IMR-90 (cell line): ENCODE measurements around the gene LTBP1. TPM values are rescaled to one million over a fixed set of nuclear protein-coding genes. Genes with fewer than 3 reads are reported as not detected.

Source experiments
- ATAC-seq: fragments of 200-7000 bp; cut with Tn5 transposase; 2 replicates; pipeline ENCODE4 v1.9.1; 2020; ENCODE audit warnings: low read depth, mild to moderate bottlenecking, moderate library complexity
- BruUV-seq: library from RNA; stranded (reverse); fragments of 400-500 nt; replicated peaks from 2 replicates; lab custom pipeline; 2021; lab: Mats Ljungman, UMichigan
- CTCF ChIA-PET: fragments of 300-600 bp; formaldehyde crosslinking; extraction: SDS; loops from one replicate; lab custom pipeline; 2021; ENCODE audit warnings: antibody characterized with exemption; lab: Yijun Ruan, JAX
- POLR2A ChIA-PET: fragments of 300-600 bp; sonication (Branson Sonifier 250); formaldehyde crosslinking; loops from one replicate; lab custom pipeline; 2022; ENCODE audit warnings: antibody characterized with exemption; ENCODE audit not compliant: unreplicated experiment; lab: Charles Lee
- DNase-seq: peaks from one replicate; pipeline ENCODE4 v3.0.0; 2013
- H2AFZ ChIP-seq: replicated peaks from 2 replicates; pipeline ENCODE3; 2013; ENCODE audit warnings: low read length, mild to moderate bottlenecking; ENCODE audit not compliant: poor library complexity
- H2AK5ac ChIP-seq: 2 replicates; pipeline ENCODE4 v1.6.1; 2013; ENCODE audit warnings: low read depth, low read length, inconsistent platforms
- H2AK9ac ChIP-seq: replicated peaks from 2 replicates; pipeline ENCODE3; 2013; ENCODE audit warnings: mild to moderate bottlenecking, low read depth, low read length, moderate library complexity; ENCODE audit not compliant: poor library complexity
- H2BK120ac ChIP-seq: 2 replicates; pipeline ENCODE4 v1.6.1; 2013; ENCODE audit warnings: low read depth, low read length, inconsistent platforms
- H2BK15ac ChIP-seq: 3 replicates; pipeline ENCODE4 v1.6.1; 2013; ENCODE audit warnings: low read depth, low read length, inconsistent platforms
- H2BK20ac ChIP-seq: 2 replicates; pipeline ENCODE4 v1.6.1; 2013; ENCODE audit warnings: low read depth, mild to moderate bottlenecking, inconsistent platforms, low read length, moderate library complexity
- H2BK5ac ChIP-seq: 2 replicates; pipeline ENCODE4 v1.6.1; 2013; ENCODE audit warnings: mild to moderate bottlenecking, low read depth, low read length, inconsistent platforms; ENCODE audit not compliant: poor library complexity, severe bottlenecking
- H3K14ac ChIP-seq: replicated peaks from 2 replicates; pipeline ENCODE4 v1.6.1; 2013; ENCODE audit warnings: low read depth, low read length, inconsistent platforms
- H3K18ac ChIP-seq: 2 replicates; pipeline ENCODE4 v1.6.1; 2013; ENCODE audit warnings: low read depth, low read length, control low read depth
- H3K23ac ChIP-seq: 2 replicates; pipeline ENCODE4 v1.6.1; 2013; ENCODE audit warnings: low read depth, low read length, inconsistent platforms
- H3K27ac ChIP-seq: 2 replicates; pipeline ENCODE4 v1.5.1; 2013; ENCODE audit warnings: mild to moderate bottlenecking, control low read depth, low read length; ENCODE audit not compliant: insufficient read depth
- H3K27me3 ChIP-seq: 2 replicates; pipeline ENCODE4 v1.6.1; 2013; ENCODE audit warnings: low read length; ENCODE audit not compliant: control insufficient read depth, insufficient read depth
- H3K36me3 ChIP-seq: 2 replicates; pipeline ENCODE4 v1.6.1; 2013; ENCODE audit warnings: low read length, mixed read lengths; ENCODE audit not compliant: control insufficient read depth, insufficient read depth
- H3K4ac ChIP-seq: 2 replicates; pipeline ENCODE4 v1.6.1; 2013; ENCODE audit warnings: low read depth, low read length, inconsistent platforms
- H3K4me1 ChIP-seq: 2 replicates; pipeline ENCODE4 v1.6.1; 2013; ENCODE audit warnings: low read length, mixed read lengths; ENCODE audit not compliant: control insufficient read depth, insufficient read depth
- H3K4me2 ChIP-seq: 2 replicates; pipeline ENCODE4 v1.6.1; 2013; ENCODE audit warnings: low read depth, mild to moderate bottlenecking, control low read depth, low read length, moderate library complexity
- H3K4me3 ChIP-seq: 2 replicates; pipeline ENCODE4 v1.5.1; 2013; ENCODE audit warnings: low read depth, mild to moderate bottlenecking, control low read depth, low read length, moderate library complexity; ENCODE audit not compliant: insufficient read depth
- H3K56ac ChIP-seq: 2 replicates; pipeline ENCODE4 v1.6.1; 2013; ENCODE audit warnings: low read length, inconsistent platforms; ENCODE audit not compliant: insufficient read depth; ENCODE audit errors: extremely low read depth
- H3K79me1 ChIP-seq, 2 experiments: 2 replicates each; pipeline ENCODE4 v1.6.1; 2013; ENCODE audit warnings: low read length in 2 of 2, inconsistent platforms in 1 of 2, low read depth in 1 of 2
- H3K9ac ChIP-seq: 2 replicates; pipeline ENCODE4 v1.6.1; 2013; ENCODE audit warnings: low read depth, low read length, control low read depth
- H3K9me1 ChIP-seq: 2 replicates; pipeline ENCODE4 v1.6.1; 2013; ENCODE audit warnings: low read length, inconsistent platforms; ENCODE audit not compliant: insufficient read depth
- H3K9me3 ChIP-seq: 2 replicates; pipeline ENCODE4 v1.6.1; 2013; ENCODE audit warnings: low read length; ENCODE audit not compliant: control insufficient read depth, insufficient read depth
- H4K20me1 ChIP-seq: 2 replicates; pipeline ENCODE4 v1.6.1; 2013; ENCODE audit warnings: low read length, inconsistent platforms; ENCODE audit not compliant: insufficient read depth
- H4K5ac ChIP-seq: 2 replicates; pipeline ENCODE4 v1.6.1; 2013; ENCODE audit warnings: mild to moderate bottlenecking, low read depth, low read length, control low read depth
- H4K8ac ChIP-seq, 2 experiments: 2 replicates each; pipeline ENCODE4 v1.6.1; 2013; ENCODE audit warnings: low read depth in 2 of 2, low read length in 2 of 2, control low read depth in 1 of 2, inconsistent platforms in 1 of 2
- H4K91ac ChIP-seq: 2 replicates; pipeline ENCODE4 v1.6.1; 2013; ENCODE audit warnings: low read depth, low read length, inconsistent platforms; ENCODE audit not compliant: insufficient read depth
- BHLHE40 ChIP-seq: fragments of 150-350 bp; IDR thresholded peaks from 2 replicates; pipeline ENCODE4 v1.6.1; 2016; ENCODE audit warnings: mild to moderate bottlenecking, low read depth, low read length
- CEBPB ChIP-seq: IDR thresholded peaks from 2 replicates; pipeline ENCODE4 v1.6.1; 2012; ENCODE audit warnings: low read depth, low read length, improper control_type of control experiment
- CHD1 ChIP-seq: IDR thresholded peaks from 2 replicates; pipeline ENCODE4 v1.6.1; 2012; ENCODE audit warnings: low read depth, low read length, improper control_type of control experiment
- MAZ ChIP-seq: IDR thresholded peaks from 2 replicates; pipeline ENCODE4 v1.6.1; 2012; ENCODE audit warnings: low read depth, mild to moderate bottlenecking, low read length, improper control_type of control experiment, moderate library complexity, borderline replicate concordance
- MXI1 ChIP-seq: IDR thresholded peaks from 2 replicates; pipeline ENCODE4 v1.6.1; 2012; ENCODE audit warnings: low read depth, mild to moderate bottlenecking, low read length, moderate library complexity, borderline replicate concordance
- NFE2L2 ChIP-seq: fragments of 150-350 bp; IDR thresholded peaks from 2 replicates; pipeline ENCODE4 v1.6.1; 2016; ENCODE audit warnings: low read depth, mild to moderate bottlenecking, low read length
- POLR2A ChIP-seq: IDR thresholded peaks from 2 replicates; pipeline ENCODE4 v1.6.1; 2012; ENCODE audit warnings: mild to moderate bottlenecking, low read depth, low read length
- RFX5 ChIP-seq: IDR thresholded peaks from 2 replicates; pipeline ENCODE4 v1.8.0; 2012; ENCODE audit warnings: low read depth, mild to moderate bottlenecking, low read length, moderate library complexity
- WGBS, 2 experiments: methylation state at CpG; one replicate each; pipeline versions ENCODE4 v1.1.5 to v1.1.7; 2013; ENCODE audit warnings: missing lambda C conversion rate in 2 of 2; ENCODE audit not compliant: insufficient read length in 1 of 2; ENCODE audit errors: extremely low coverage in 2 of 2; 5-methylcytosine and 5-hydroxymethylcytosine counted together
- dilution Hi-C: fragments of 300-500 bp; cut with HindIII; formaldehyde crosslinking; loops from one replicate; pipeline ENCODE4 v1.14.3; 2018; ENCODE audit warnings: low sequenced_read_pairs; ENCODE audit not compliant: unreplicated experiment
- in situ Hi-C: fragments of 300-500 bp; cut with MboI; formaldehyde crosslinking; loops from 3 replicates; pipeline ENCODE4 v1.14.3; 2019; ENCODE audit warnings: low sequenced_read_pairs, inconsistent platforms, mixed read lengths
- intact Hi-C: fragments of 100-400 bp; cut with micrococcal nuclease; formaldehyde crosslinking; loops from 2 replicates; pipeline ENCODE4 v1.10.0; 2022
- polyA plus RNA-seq, 3 experiments: library from polyadenylated mRNA; depleted of rRNA; stranded (reverse); fragments of >200 nt; gene quantifications; 2 replicates each; pipeline ENCODE4 v1.2.3, GENCODE V29; 2012; ENCODE audit warnings: low replicate concordance in 1 of 3
- total RNA-seq: library from RNA; depleted of rRNA; stranded (reverse); fragments of >200 nt; gene quantifications from 2 replicates; pipeline ENCODE4 v1.2.3, GENCODE V29; 2012

LTBP1 gene
- total and polyA plus RNA-seq, 2 of the 4 experiments (the other 2 are of a cell fraction): 235 to 326 TPM

- TF ChIP-seq CHD1: no peak
Observed at GRCh38 chr2:33419581-33420200, 472.9 kb downstream of the LTBP1 start (continued).

DNA sequence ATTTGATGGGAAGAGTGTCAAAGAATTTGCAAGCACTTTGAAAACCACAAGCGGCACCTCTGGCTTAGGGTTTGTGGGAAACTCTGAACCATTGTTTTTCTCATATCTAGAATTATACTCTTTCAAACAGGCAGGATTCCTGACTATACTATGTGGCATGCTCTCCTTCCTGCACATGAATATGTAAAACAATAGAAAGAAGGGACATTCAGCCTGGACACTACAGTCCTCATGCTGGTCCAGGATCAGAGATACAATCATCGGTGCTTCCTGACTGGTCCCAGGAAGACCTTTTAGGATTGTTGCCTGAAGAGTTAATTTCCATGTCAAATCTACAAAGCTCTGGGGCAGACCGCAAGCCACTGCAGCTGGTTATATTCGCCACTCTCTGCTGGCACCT, 474.0 kb downstream of the LTBP1 start:
- Histone ChIP-seq H3K4me2 (no peak overlapping the region), H3K27ac (no peak overlapping the region), H3K4me1 (peaks cover 11% of the 10 kb centered on the region), H3K27me3 (no peaks in the 10 kb centered on the region), H3K4me3 (no peak overlapping the region), H2BK20ac (peak overlapping the region; percentile 75), H4K8ac (peak overlapping the region in 1 of 2 experiments; percentile 24; a peak in 1 of 4 replicates), H3K9me3 (no peaks in the 10 kb centered on the region), H4K20me1 (no peaks in the 10 kb centered on the region), H3K79me1 (no peaks in the 10 kb centered on the region), H3K36me3 (no peaks in the 10 kb centered on the region), H3K9me1 (peaks cover 10% of the 10 kb centered on the region; the same call in 1 of the 2 replicates), H4K5ac (peak overlapping the region; percentile 61; the same call in 1 of the 2 replicates), H2AK5ac (peak overlapping the region; percentile 65; the same call in 1 of the 2 replicates), H2AK9ac (no peak overlapping the region), H3K18ac (peak overlapping the region; percentile 60; the same call in 1 of the 2 replicates), H3K56ac (peak overlapping the region; percentile 2; the same call in 1 of the 2 replicates), H2BK120ac (peak overlapping the region; percentile 76; the same call in 1 of the 2 replicates), H2BK15ac (peak overlapping the region; percentile 62), H2BK5ac (no peak overlapping the region), H2AFZ (no peak overlapping the region), H4K91ac (peak overlapping the region; percentile 36; the same call in 1 of the 2 replicates), H3K14ac (peak overlapping the region; percentile 31; the same call in 1 of the 2 replicates), H3K9ac (no peak overlapping the region), H3K4ac (peak overlapping the region; percentile 76; the same call in 1 of the 2 replicates), H3K23ac (peak overlapping the region; percentile 71)
- BruUV-seq: no TSS peak
- ATAC-seq (peak; percentile 40), DNase-seq (peak; percentile 41)
- CTCF ChIA-PET: interaction anchor here (1.6 kb wide), 1 partner anchor 21 kb away, joined by 7 read pairs; no protein-coding TSS in a partner anchor
- POLR2A ChIA-PET: no interaction called here
- TF ChIP-seq MXI1 (no peak), MAZ (no peak), CEBPB (no peak), POLR2A (no peak), NFE2L2 (no peak), RFX5 (no peak), BHLHE40 (no peak)
- intact Hi-C loops: no loop called here
- in situ Hi-C loops: no loop called here
- WGBS, 2 experiments: 89% methylated on average over 3 of the region's 4 CpGs; no CpG with 5 or more reads in 1 of the 2 experiments
- dilution Hi-C loops: no loop called here
